ENCODE measurements around the gene TMF1. TPM values are rescaled to one million over a fixed set of nuclear protein-coding genes. Genes with fewer than 3 reads are reported as not detected.

Gene TMF1
- total and polyA plus RNA-seq, 10 donors = 7.5 to 43.4 (median 36.9) TPM

- H3K27ac ChIP-seq = peak overlapping the region; percentile 59 to 96 (median 90)
- H3K9me3 ChIP-seq = no peaks in the 10 kb centered on the region
- H3K36me3 ChIP-seq = peaks cover 0 to 29% (median 0%) of the 10 kb centered on the region in 6 donors
- peaks cover 79 to 100% (median 100%) of the 10 kb centered on the region in 6 donors for H3K4me1 ChIP-seq
- TF ChIP-seq POLR2AphosphoS5 (IDR thresholded peaks at IDR 0.05) (no peak), POLR2A (IDR thresholded peaks at IDR 0.05) (no peak), CTCF (IDR thresholded peaks at IDR 0.05 in 8 of 11, conservative IDR thresholded peaks at IDR 0.05 in 3 of 11) (no peak)
- H3K27me3 ChIP-seq (replicated peaks in 1 of 7) = no peaks in the 10 kb centered on the region
- no peak for DNase-seq
- H3K4me3 ChIP-seq = peak overlapping the region in 5 of 8 donors; percentile 14 to 58 (median 25)
- 47 to 51% (median 49%) methylated on average over 5 of the region's 5 CpGs for WGBS, 5 donors
- intact Hi-C loops (cut with DNase I; ENCODE audit: low total_unique reads) = no loop called here
Measured at GRCh38 chr3:69091389-69092029, 39.4 kb upstream of the TMF1 start.

- Histone ChIP-seq H3K27ac (peak overlapping the region; percentile 3 to 96 (median 90)), H3K27me3 (replicated peaks in 1 of 7) (no peaks in the 10 kb centered on the region), H3K36me3 (peaks cover 0 to 19% (median 0%) of the 10 kb centered on the region in 6 donors), H3K4me1 (peaks cover 81 to 96% (median 94%) of the 10 kb centered on the region in 6 donors), H3K9me3 (no peaks in the 10 kb centered on the region), H3K4me3 (peak overlapping the region in 1 of 8 donors; percentile 76)
- WGBS, 5 donors = 51 to 77% (median 58%) methylated on average over 3 of the region's 3 CpGs
- DNase-seq = no peak
- TF ChIP-seq CTCF (IDR thresholded peaks at IDR 0.05 in 8 of 11, conservative IDR thresholded peaks at IDR 0.05 in 3 of 11) = no peak
- TF ChIP-seq POLR2AphosphoS5 (IDR thresholded peaks at IDR 0.05) = no peak
- no peak for TF ChIP-seq POLR2A (IDR thresholded peaks at IDR 0.05)
- intact Hi-C loops (cut with DNase I; ENCODE audit: low total_unique reads) = no loop called here
Measured at GRCh38 chr3:69090021-69090420, 37.9 kb upstream of the TMF1 start.

- Histone ChIP-seq H3K9me3 (no peaks in the 10 kb centered on the region), H3K36me3 (peaks cover 0 to 19% (median 0%) of the 10 kb centered on the region in 6 donors), H3K27ac (peak overlapping the region in 7 of 8 donors; percentile 39 to 96 (median 92)), H3K4me3 (peak overlapping the region in 5 of 8 donors; percentile 76 to 96 (median 85)), H3K4me1 (peaks cover 76 to 94% (median 90%) of the 10 kb centered on the region in 6 donors), H3K27me3 (replicated peaks in 1 of 7) (no peaks in the 10 kb centered on the region)
- TF ChIP-seq POLR2A (IDR thresholded peaks at IDR 0.05) (no peak), CTCF (IDR thresholded peaks at IDR 0.05 in 8 of 11, conservative IDR thresholded peaks at IDR 0.05 in 3 of 11) (no peak), POLR2AphosphoS5 (IDR thresholded peaks at IDR 0.05) (no peak)
- no peak for DNase-seq
- WGBS, 5 donors = 32 to 61% (median 50%) methylated on average over 2 of the region's 2 CpGs
- intact Hi-C loops (cut with DNase I; ENCODE audit: low total_unique reads) = no loop called here
Measured at GRCh38 chr3:69088063-69088462, 35.9 kb upstream of the TMF1 start.

GRCh38 chr3:69087030-69087791 is 35.1 kb upstream of the TMF1 start:
- 74 to 87% (median 76%) methylated on average over 3 of the region's 3 CpGs for WGBS, 5 donors
- Histone ChIP-seq H3K4me3 (peak overlapping the region; percentile 76 to 96 (median 87)), H3K9me3 (no peaks in the 10 kb centered on the region), H3K27ac (peak overlapping the region; percentile 80 to 96 (median 92)), H3K27me3 (replicated peaks in 1 of 7) (no peaks in the 10 kb centered on the region), H3K4me1 (peaks cover 76 to 94% (median 90%) of the 10 kb centered on the region in 6 donors), H3K36me3 (peaks cover 0 to 19% (median 0%) of the 10 kb centered on the region in 6 donors)
- TF ChIP-seq CTCF (IDR thresholded peaks at IDR 0.05 in 8 of 11, conservative IDR thresholded peaks at IDR 0.05 in 3 of 11) (no peak), POLR2A (IDR thresholded peaks at IDR 0.05) (no peak), POLR2AphosphoS5 (IDR thresholded peaks at IDR 0.05) (no peak)
- no peak for DNase-seq
- intact Hi-C loops (cut with DNase I; ENCODE audit: low total_unique reads) = no loop called here
